ENCODE measurements around the gene GALNT6. TPM values are rescaled to one million over a fixed set of nuclear protein-coding genes. Genes with fewer than 3 reads are reported as not detected.

The GALNT6 gene
- total and polyA plus RNA-seq, 9 of the 15 experiments (the other 6 are each of a cell fraction or from before 2014, with no cell fraction given): 1.5 to 8.6 (median 5.1) TPM

- Histone ChIP-seq H3K27me3 (ENCODE audit: control insufficient read depth in 2 of 2, insufficient read depth in 2 of 2, low read length in 2 of 2) (no peaks in the 10 kb centered on the region), H4K20me1 (replicated peaks; ENCODE audit: control insufficient read depth, insufficient read depth, low read length) (no peaks in the 10 kb centered on the region; the same call in 1 of the 2 replicates), H3K79me2 (ENCODE audit: control insufficient read depth, insufficient read depth, low read length) (no peaks in the 10 kb centered on the region), H3K4me1 (replicated peaks in 1 of 2; ENCODE audit: control insufficient read depth in 2 of 2, insufficient read depth in 2 of 2, low read length in 2 of 2) (peaks cover 12 to 15% of the 10 kb centered on the region in 2 experiments), H3K36me3 (ENCODE audit: control insufficient read depth, insufficient read depth, low read length) (no peaks in the 10 kb centered on the region), H3K9ac (ENCODE audit: insufficient read depth in 1 of 2, low read depth in 2 of 2, low read length in 2 of 2) (no peak overlapping the region), H3K27ac (ENCODE audit: extremely low read depth, low read depth, low read length) (no peak overlapping the region), H3K4me3 (no peak overlapping the region), H3K9me3 (replicated peaks; ENCODE audit: control insufficient read depth, insufficient read depth, low read depth, low read length) (no peaks in the 10 kb centered on the region), H3K4me2 (ENCODE audit: insufficient read depth, low read length) (no peak overlapping the region), H3K9me1 (ENCODE audit: control insufficient read depth, insufficient read depth, low read length) (no peaks in the 10 kb centered on the region), H2AFZ (ENCODE audit: low read depth, low read length) (no peak overlapping the region)
- in situ Hi-C loops (cut with MboI): no loop called here
- intact Hi-C loops (cut with micrococcal nuclease): no loop called here
- CTCF ChIA-PET (ENCODE audit: low intra/inter-chr PET ratio): no interaction called here
- POLR2A ChIA-PET: interaction anchor here (1.3 kb wide), 1 partner anchor 11 kb away, joined by 4 read pairs; no protein-coding TSS in a partner anchor
- 44% methylated on average over 2 of the region's 2 CpGs for WGBS (ENCODE audit: insufficient coverage, low coverage, missing lambda C conversion rate)
- FAIRE-seq (no peak), ATAC-seq (no peak), DNase-seq (ENCODE audit: extremely low read depth in 1 of 4, low spot score in 3 of 4) (no peak)
- no TSS peak for BruUV-seq (replicated peaks)
- no peak for TF ChIP-seq ZNF589 (CRISPR knock-in tag; IDR thresholded peaks at IDR 0.05; ENCODE audit: low read depth)
- no peak for TF ChIP-seq SREBF1 (IDR thresholded peaks at IDR 0.05; ENCODE audit: borderline replicate concordance, low read depth, low read length)
- TF ChIP-seq RREB1 (CRISPR knock-in tag; IDR thresholded peaks at IDR 0.05): no peak
- TF ChIP-seq POLR3A (IDR thresholded peaks at IDR 0.05; ENCODE audit: borderline replicate concordance, extremely low read depth, insufficient read depth, insufficient read length): no peak
- peak in 1 of 2 experiments; percentile 24; a peak in 1 of 4 replicates for TF ChIP-seq RAD21 (CRISPR knock-in tag; conservative IDR thresholded peaks at IDR 0.05 in 1 of 2, IDR thresholded peaks at IDR 0.05 in 1 of 2)
- peak in 1 of 3 experiments; percentile 35; a peak in 2 of 6 replicates for TF ChIP-seq CTCF (IDR thresholded peaks at IDR 0.05 in 2 of 3, conservative IDR thresholded peaks at IDR 0.05 in 1 of 3; ENCODE audit: insufficient read depth in 2 of 3, low read depth in 1 of 3, low read length in 3 of 3)
- TF ChIP-seq GABPA (tag; conservative IDR thresholded peaks at IDR 0.05; ENCODE audit: low read depth): no peak
- no peak for TF ChIP-seq ZNF197 (CRISPR knock-in tag; IDR thresholded peaks at IDR 0.05; ENCODE audit: low read depth)
- no peak for TF ChIP-seq NFIC (IDR thresholded peaks at IDR 0.05)
- no peak for TF ChIP-seq ZBTB7A (IDR thresholded peaks at IDR 0.05; ENCODE audit: borderline replicate concordance, control insufficient read depth, low read depth, low read length)
- TF ChIP-seq ADNP (tag; IDR thresholded peaks at IDR 0.05): no peak
- TF ChIP-seq SMARCA4 (IDR thresholded peaks at IDR 0.05): no peak
- no peak for TF ChIP-seq TEAD4 (IDR thresholded peaks at IDR 0.05; ENCODE audit: low read length)
- no peak for TF ChIP-seq TEAD4 (CRISPR knock-in tag; IDR thresholded peaks at IDR 0.05; ENCODE audit: borderline replicate concordance)
Observed at GRCh38 chr12:51372021-51372420, 19.2 kb downstream of the GALNT6 start.
